Panc1 (cell line): ENCODE results near the gene NOPCHAP1. TPM values are rescaled to one million over a fixed set of nuclear protein-coding genes. Genes with fewer than 3 reads are reported as not detected.

Experiments
- ATAC-seq: fragments of 200-7000 bp; cut with Tn5 transposase; 2 replicates; pipeline ENCODE4 v1.9.1; 2020; ENCODE audit warnings: mild to moderate bottlenecking, moderate library complexity
- BruUV-seq: library from RNA; stranded (reverse); fragments of 400-500 nt; replicated peaks from 2 replicates; lab custom pipeline; 2021; lab: Mats Ljungman, UMichigan
- CTCF ChIA-PET: fragments of 300-600 bp; sonication (Branson Sonifier 250); formaldehyde crosslinking; loops from one replicate; lab custom pipeline; 2022; ENCODE audit warnings: antibody characterized with exemption; lab: Charles Lee
- POLR2A ChIA-PET: fragments of 300-600 bp; sonication (Branson Sonifier 250); formaldehyde crosslinking; loops from one replicate; lab custom pipeline; 2022; ENCODE audit warnings: antibody characterized with exemption; lab: Charles Lee
- DNase-seq: peaks from one replicate; pipeline ENCODE4 v3.0.0-alpha.2; 2010; ENCODE audit warnings: low read depth, low spot score
- H3K27ac ChIP-seq: 2 replicates; pipeline ENCODE4 v1.5.1; 2011; ENCODE audit warnings: mild to moderate bottlenecking, low read length, inconsistent platforms
- H3K27me3 ChIP-seq: fragments of 200-500 bp; sonication (Bioruptor generic); 2 replicates; pipeline ENCODE4 v1.6.0; 2014; ENCODE audit warnings: low read length, inconsistent platforms; ENCODE audit not compliant: control insufficient read depth, insufficient read depth
- H3K36me3 ChIP-seq: fragments of 200-500 bp; sonication (Bioruptor generic); 2 replicates; pipeline ENCODE4 v1.5.1; 2014; ENCODE audit warnings: inconsistent platforms, mild to moderate bottlenecking, low read length, moderate library complexity; ENCODE audit not compliant: control insufficient read depth, insufficient read depth
- H3K4me1 ChIP-seq: 2 replicates; pipeline ENCODE4 v1.5.1; 2011; ENCODE audit warnings: inconsistent platforms, mild to moderate bottlenecking, low read length, moderate library complexity; ENCODE audit not compliant: control insufficient read depth, insufficient read depth
- H3K4me3 ChIP-seq, 2 experiments: 2 replicates each; pipeline ENCODE4 v1.5.1; 2011 to 2012; ENCODE audit warnings: low read depth in 2 of 2, low read length in 2 of 2, mild to moderate bottlenecking in 2 of 2, inconsistent platforms in 1 of 2, moderate library complexity in 1 of 2
- H3K9me3 ChIP-seq: fragments of 200-500 bp; sonication (Bioruptor generic); 2 replicates; pipeline ENCODE4 v1.5.1; 2014; ENCODE audit warnings: low read depth, mild to moderate bottlenecking, inconsistent platforms, low read length, moderate library complexity; ENCODE audit not compliant: control insufficient read depth, insufficient read depth
- POLR2AphosphoS5 ChIP-seq: IDR thresholded peaks from 2 replicates; pipeline ENCODE4 v1.6.1; 2012; ENCODE audit warnings: mild to moderate bottlenecking, low read depth, low read length, moderate library complexity
- REST ChIP-seq, 2 experiments: IDR thresholded peaks; 2 replicates each; pipeline ENCODE4 v1.6.1; 2011 to 2012; ENCODE audit warnings: low read depth in 2 of 2, control low read depth in 1 of 2, low read length in 1 of 2, mild to moderate bottlenecking in 1 of 2, moderate library complexity in 1 of 2; ENCODE audit not compliant: insufficient read depth in 1 of 2
- SIN3A ChIP-seq: IDR thresholded peaks from 2 replicates; pipeline ENCODE4 v1.6.1; 2012; ENCODE audit warnings: low read depth, mild to moderate bottlenecking, low read length, moderate library complexity, borderline replicate concordance; ENCODE audit not compliant: insufficient read depth
- TCF7L2 ChIP-seq: IDR thresholded peaks from 2 replicates; pipeline ENCODE4 v1.6.1; 2011; ENCODE audit warnings: mild to moderate bottlenecking, low read depth, low read length, inconsistent platforms
- in situ Hi-C: cut with HindIII; loops from 2 replicates; pipeline ENCODE4 v1.10.0; 2016; ENCODE audit warnings: low sequenced_read_pairs, low pct_unique_long_range_greater_than_20kb
- intact Hi-C: fragments of 100-400 bp; cut with micrococcal nuclease; formaldehyde crosslinking; loops from one replicate; pipeline ENCODE4 v1.10.0; 2022; ENCODE audit not compliant: unreplicated experiment
- total RNA-seq: library from RNA; stranded (reverse); gene quantifications from one replicate; pipeline ENCODE4 v1.2.1, GENCODE V29; 2021; ENCODE audit not compliant: unreplicated experiment
- TF ChIP-seq, protein P1 (sequence below): fragments of 450-650 bp; IDR thresholded peaks from 2 replicates; pipeline ENCODE4 v1.5.1; 2017; ENCODE audit warnings: mild to moderate bottlenecking

Gene NOPCHAP1
- total RNA-seq, 1 experiment from 2014 or later, result 24.0 TPM

DNA sequence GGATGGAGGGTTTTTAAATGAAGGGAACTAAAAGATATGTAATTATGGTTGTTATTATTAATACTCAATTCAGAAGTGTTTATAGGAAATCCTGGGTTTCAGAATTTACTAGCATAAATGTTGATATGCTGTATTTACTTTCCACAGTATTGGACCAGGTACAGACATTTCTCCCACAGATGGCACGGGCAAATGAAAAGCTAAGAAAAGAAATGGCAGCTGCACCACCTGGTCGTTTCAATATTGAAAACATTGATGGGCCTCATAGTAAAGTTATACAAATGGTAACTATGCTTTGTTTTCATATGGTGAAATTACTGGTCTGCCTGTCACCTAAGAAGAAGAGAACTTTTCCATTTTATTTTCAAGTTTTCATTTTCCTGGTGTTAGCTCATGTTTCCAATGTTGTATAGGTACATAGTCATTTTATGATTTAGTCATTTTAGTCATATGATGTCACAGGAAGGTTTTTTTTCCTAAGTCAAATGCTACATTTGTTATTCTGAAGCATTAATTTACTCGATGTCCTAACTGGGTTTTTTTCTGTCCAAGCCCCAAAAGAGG, 5.5 kb downstream of the NOPCHAP1 start:
- ChIA-PET CTCF (no interaction called here), POLR2A (no interaction called here)
- no peak for DNase-seq
- Histone ChIP-seq H3K9me3 (no peaks in the 10 kb centered on the region), H3K27ac (no peak overlapping the region), H3K27me3 (no peaks in the 10 kb centered on the region), H3K4me3 (no peak overlapping the region), H3K4me1 (peaks cover 10% of the 10 kb centered on the region), H3K36me3 (peaks cover 23% of the 10 kb centered on the region)
- TF ChIP-seq REST (IDR thresholded peaks at IDR 0.05; ENCODE audit: insufficient read depth in 1 of 2, low read depth in 2 of 2, low read length in 1 of 2) (no peak), SIN3A (no peak), TCF7L2 (no peak), POLR2AphosphoS5 (no peak)
- TF ChIP-seq, protein P1, sequence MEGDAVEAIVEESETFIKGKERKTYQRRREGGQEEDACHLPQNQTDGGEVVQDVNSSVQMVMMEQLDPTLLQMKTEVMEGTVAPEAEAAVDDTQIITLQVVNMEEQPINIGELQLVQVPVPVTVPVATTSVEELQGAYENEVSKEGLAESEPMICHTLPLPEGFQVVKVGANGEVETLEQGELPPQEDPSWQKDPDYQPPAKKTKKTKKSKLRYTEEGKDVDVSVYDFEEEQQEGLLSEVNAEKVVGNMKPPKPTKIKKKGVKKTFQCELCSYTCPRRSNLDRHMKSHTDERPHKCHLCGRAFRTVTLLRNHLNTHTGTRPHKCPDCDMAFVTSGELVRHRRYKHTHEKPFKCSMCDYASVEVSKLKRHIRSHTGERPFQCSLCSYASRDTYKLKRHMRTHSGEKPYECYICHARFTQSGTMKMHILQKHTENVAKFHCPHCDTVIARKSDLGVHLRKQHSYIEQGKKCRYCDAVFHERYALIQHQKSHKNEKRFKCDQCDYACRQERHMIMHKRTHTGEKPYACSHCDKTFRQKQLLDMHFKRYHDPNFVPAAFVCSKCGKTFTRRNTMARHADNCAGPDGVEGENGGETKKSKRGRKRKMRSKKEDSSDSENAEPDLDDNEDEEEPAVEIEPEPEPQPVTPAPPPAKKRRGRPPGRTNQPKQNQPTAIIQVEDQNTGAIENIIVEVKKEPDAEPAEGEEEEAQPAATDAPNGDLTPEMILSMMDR, result no peak
- intact Hi-C loops, result no loop called here
- ATAC-seq, result no peak
- no TSS peak for BruUV-seq
- in situ Hi-C loops, result no loop called here

DNA sequence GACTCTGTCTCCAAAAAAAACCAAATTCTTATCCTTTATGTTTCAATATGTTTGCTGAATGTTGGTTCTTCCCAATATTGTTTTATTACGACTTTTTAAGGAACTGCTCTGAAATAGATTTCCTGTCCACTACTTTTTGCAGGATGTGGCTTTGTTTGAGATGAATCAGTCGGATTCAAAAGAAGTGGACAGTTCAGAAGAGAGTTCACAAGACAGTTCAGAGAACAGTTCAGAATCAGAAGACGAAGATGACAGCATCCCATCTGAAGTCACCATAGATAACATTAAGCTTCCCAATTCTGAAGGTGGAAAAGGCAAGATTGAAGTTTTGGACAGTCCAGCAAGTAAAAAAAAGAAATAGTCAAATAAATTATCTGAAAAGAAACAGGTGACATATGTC, 8.2 kb downstream of the NOPCHAP1 start:
- Histone ChIP-seq H3K4me1 (no peaks in the 10 kb centered on the region), H3K27ac (no peak overlapping the region), H3K4me3 (no peak overlapping the region), H3K36me3 (peaks cover 23% of the 10 kb centered on the region), H3K27me3 (no peaks in the 10 kb centered on the region), H3K9me3 (no peaks in the 10 kb centered on the region)
- ATAC-seq (no peak), DNase-seq (no peak)
- BruUV-seq, result no TSS peak
- TF ChIP-seq SIN3A (no peak), TCF7L2 (no peak), REST (IDR thresholded peaks at IDR 0.05; ENCODE audit: insufficient read depth in 1 of 2, low read depth in 2 of 2, low read length in 1 of 2) (no peak), POLR2AphosphoS5 (no peak)
- TF ChIP-seq, protein P1, result no peak
- POLR2A ChIA-PET, result no interaction called here
- CTCF ChIA-PET, result no interaction called here
- in situ Hi-C loops (no loop called here), intact Hi-C loops (no loop called here)
